ENCODE data around the gene CNTNAP4. TPM values are rescaled to one million over a fixed set of nuclear protein-coding genes. Genes with fewer than 3 reads are reported as not detected.

Gene CNTNAP4
- polyA plus RNA-seq, 4 donors: 0.17 to 1.8 (median 0.66) TPM

DNA sequence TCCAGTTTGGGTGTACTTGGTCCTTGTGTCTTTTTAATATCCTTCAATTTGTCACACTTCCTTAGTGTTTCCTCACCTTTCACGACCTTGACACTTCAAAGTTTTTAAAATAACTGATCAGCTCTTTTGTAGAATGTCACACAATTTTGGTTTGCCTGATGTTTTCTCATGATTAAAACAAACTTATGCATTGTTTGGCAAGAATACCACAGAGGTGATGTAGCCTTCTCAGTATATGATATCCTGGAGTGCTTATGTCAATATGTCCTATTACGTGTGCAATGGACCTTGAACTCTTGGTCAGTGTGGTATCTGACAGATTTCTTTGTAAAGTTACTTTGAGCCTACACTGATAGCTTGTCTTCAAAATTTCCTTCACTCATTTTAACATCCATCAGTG is 297.4 kb downstream of the CNTNAP4 start:
- DNase-seq (ENCODE audit: low read depth in 4 of 4, low spot score in 3 of 4): no peak

GRCh38 chr16:76576526-76576925 is 299.3 kb downstream of the CNTNAP4 start:
- DNase-seq (ENCODE audit: low read depth in 4 of 4, low spot score in 3 of 4): no peak

GRCh38 chr16:76577003-76577402 is 299.8 kb downstream of the CNTNAP4 start:
- no peak for DNase-seq (ENCODE audit: low read depth in 4 of 4, low spot score in 3 of 4)

DNA sequence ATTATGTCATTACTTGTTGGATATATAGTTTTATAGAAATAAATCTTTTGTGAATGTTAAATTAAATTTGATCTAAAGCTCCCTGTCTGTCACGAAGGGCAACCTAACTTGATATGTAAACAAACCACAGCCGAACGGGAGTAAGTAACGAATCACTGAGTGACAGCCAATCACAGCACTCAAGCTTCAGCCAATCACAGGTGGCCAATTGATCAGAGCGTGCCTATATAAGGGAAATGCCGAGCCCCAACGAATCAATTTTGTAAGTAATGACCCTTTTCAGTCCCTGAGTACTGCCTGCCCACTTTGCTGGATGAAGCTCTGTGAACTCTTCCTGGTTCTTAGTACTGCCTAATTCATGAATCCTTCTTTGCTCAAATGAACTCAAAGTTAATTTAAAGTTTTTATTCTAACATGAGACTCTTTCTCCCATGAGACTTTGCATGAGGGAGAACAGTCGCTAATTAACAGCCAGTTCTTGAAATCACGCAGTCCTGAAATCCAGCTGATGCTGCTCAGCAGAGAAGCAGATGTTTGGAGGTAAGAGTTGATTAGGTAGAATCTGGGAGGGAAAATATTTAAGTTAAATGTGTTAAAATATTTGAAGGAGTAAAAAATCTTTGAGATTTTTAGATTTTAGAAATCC is 302.2 kb downstream of the CNTNAP4 start:
- DNase-seq (ENCODE audit: low read depth in 4 of 4, low spot score in 3 of 4): no peak

DNA sequence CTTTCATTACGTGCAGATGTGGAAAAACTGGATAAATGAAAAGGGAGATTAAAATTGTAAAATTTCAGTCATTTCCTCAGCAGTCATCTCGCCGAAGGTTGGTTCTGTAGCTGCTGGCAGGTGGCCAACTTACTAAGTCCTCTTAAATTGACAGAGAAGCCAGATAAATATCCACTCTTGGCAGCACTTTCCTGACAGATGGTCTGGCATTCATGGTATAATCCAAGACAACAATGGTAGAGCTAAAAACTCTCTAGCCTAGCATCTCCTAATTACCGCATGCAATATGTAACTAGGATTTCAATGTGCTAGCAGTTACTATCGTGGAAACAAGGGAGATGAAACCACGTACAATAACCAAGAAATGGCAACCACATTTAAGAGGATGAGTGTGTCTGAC is 306.3 kb downstream of the CNTNAP4 start:
- DNase-seq (ENCODE audit: low read depth in 4 of 4, low spot score in 3 of 4): no peak

DNA sequence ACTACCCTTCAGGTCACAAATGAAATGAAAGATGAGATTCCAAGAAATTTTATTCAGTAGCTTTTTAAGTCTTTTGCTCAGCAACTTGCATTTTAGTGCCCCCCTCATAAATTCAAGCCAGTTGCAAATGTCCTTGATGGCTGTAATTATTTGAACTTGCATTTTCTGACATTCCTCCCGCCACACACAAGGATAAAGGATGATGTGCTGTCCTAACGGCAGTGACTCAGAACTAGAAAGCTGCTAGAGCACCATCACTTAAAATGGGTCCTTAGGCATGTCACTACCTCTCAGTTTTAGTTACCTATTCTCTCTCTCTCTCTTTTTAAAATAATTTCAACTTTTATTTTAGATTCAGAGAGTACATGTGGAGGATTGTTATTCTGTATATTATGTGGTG is 306.7 kb downstream of the CNTNAP4 start:
- DNase-seq (ENCODE audit: low read depth in 4 of 4, low spot score in 3 of 4): no peak

GRCh38 chr16:76598498-76598897 is 321.3 kb downstream of the CNTNAP4 start:
- no peak for DNase-seq (ENCODE audit: low read depth in 4 of 4, low spot score in 3 of 4)

- DNase-seq (ENCODE audit: low read depth in 4 of 4, low spot score in 3 of 4): no peak
Observed at GRCh38 chr16:76607317-76607716, 330.1 kb downstream of the CNTNAP4 start.

Measured in left renal pelvis (tissue), 4 donors.